Measurements from ENCODE around the gene ADGRV1.

GRCh38 chr5:91016322-91016721 lies 457.7 kb downstream of the ADGRV1 start:
- no peak for TF ChIP-seq REST (IDR thresholded peaks at IDR 0.05; ENCODE audit: insufficient read depth in 1 of 2, low read depth in 2 of 2, low read length in 2 of 2)
- TF ChIP-seq POLR2AphosphoS5 (IDR thresholded peaks at IDR 0.05; ENCODE audit: low read depth, low read length) = no peak
- no peak for TF ChIP-seq SIN3A (IDR thresholded peaks at IDR 0.05; ENCODE audit: borderline replicate concordance, insufficient read depth, low read length)
- no peak for TF ChIP-seq TAF1 (IDR thresholded peaks at IDR 0.05; ENCODE audit: borderline replicate concordance, insufficient read depth, low read length)

Data from PFSK-1 (cell line).